NCI-H1105 (cell line): ENCODE measurements around the gene GDE1.

Source experiments
- DNase-seq: peaks from one replicate; lab custom pipeline; 2025; lab: John Stamatoyannopoulos, UW

GDE1 gene

DNA sequence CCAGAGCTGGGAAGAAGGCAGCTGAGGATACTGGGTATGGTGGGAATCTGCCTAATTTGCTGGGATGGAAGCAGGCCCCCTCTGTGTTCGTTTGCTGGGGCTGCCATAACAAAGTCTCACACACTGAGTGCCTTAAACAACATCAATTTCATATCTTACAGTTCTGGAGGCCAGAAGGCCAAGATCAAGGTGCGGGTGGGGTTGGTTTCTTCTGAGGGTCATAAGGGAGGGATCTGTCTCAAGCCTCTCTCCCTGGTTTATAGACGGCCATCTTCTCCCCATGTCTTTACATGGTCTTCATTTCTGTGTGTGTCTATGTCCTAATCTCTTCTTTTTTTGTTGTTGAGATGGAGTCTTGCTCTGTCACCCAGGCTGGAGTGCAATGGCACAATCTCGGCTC is 35.8 kb downstream of the GDE1 start:
- DNase-seq, result no peak

DNA sequence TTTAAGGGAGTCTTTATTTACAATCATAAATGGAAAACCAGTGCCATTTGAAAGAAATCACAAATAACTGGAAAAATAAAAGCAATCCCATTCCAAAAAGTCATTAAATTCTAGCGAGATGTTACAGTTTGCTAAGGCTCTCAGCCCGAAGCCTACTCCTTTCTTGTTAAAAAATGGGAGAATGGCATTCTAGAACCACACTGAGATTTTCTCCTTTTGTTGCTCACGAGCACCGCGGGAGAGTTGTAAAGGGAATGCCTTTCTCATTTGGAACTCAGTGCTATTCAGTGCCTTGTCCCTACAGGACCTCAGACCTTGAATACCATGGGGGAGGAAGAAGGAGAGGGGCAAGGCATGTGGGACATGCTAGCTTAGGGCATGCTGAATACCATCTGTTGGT is 36.3 kb downstream of the GDE1 start:
- DNase-seq, result no peak

- no peak for DNase-seq
Measured at GRCh38 chr16:19484096-19484495, 37.8 kb downstream of the GDE1 start.

DNA sequence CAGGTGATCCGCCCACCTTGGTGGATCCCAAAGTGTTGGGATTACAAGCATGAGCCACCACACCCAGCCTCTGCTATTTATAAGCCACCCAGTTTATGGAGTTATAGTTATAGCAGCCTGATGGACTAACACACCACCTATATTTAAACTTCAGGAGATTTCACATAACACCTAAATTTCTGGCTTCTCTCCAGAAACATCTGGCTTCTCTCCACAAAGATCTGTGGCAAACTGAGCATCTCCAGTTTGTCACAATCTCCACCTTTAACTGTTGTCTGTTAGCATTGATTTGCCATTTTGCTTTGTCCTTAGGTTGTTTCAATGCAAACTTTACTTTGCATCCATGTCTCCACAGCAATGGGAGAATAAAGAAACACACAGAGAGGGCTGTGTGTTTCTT is 39.6 kb downstream of the GDE1 start:
- DNase-seq, result no peak

- no peak for DNase-seq
Measured at GRCh38 chr16:19481769-19482168, 40.1 kb downstream of the GDE1 start.

DNA sequence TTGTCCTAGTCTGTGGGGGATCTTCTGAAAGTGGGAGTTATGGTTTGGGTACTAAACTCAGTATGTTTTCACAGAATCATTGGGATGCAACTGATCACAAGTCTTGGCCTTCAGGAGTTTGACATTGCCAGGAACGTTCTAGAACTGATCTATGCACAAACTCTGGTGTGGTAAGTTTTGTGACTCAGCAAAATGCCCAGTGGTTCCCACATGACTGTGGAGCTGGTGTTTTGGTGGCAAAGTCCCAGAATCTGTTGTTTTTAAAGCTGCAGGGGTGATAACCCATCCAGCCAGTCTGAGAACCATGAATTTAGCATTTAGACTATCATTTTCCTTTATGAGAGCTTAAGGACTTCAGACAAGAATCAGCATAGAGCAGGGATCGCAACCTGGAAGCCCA is 40.6 kb downstream of the GDE1 start:
- no peak for DNase-seq

DNA sequence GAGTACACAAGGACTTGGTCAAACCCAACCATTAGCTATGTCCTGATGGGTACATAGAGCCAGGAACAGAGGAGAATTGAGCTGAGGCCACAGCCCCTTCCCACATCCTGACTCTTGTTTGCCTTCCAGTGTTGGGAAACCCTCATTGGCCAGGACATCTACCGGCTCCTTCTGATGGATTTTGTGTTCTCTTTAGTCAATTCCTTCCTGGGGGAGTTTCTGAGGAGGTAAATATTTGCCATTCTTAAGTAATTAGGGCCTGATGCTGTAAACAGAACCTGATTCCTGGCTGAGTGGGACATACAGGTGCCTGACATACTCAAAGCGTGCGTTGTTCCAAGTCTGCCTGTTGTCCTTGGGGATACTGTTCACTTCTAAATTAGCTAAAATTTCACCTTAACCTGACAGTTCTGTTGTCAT is 42.6 kb downstream of the GDE1 start:
- no peak for DNase-seq

DNA sequence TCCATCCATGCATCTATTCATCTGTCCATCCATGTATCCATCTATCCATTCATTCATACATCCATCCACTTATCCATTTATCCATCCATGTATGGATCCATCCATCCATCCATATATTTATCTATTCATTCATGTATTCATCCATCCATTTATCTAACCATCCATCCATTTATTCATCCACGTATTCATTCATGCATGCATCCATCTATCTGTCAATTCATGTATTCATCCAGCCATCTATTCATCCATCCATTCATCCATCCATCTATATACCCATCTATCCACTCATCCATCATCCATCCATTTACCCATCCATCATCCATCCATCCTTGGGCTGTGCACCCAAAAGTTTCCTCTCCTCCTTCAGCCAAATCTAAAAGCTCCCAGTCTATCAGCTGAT is 43.4 kb downstream of the GDE1 start:
- DNase-seq, result no peak

GRCh38 chr16:19474617-19475016 is 47.3 kb downstream of the GDE1 start:
- DNase-seq, result no peak

DNA sequence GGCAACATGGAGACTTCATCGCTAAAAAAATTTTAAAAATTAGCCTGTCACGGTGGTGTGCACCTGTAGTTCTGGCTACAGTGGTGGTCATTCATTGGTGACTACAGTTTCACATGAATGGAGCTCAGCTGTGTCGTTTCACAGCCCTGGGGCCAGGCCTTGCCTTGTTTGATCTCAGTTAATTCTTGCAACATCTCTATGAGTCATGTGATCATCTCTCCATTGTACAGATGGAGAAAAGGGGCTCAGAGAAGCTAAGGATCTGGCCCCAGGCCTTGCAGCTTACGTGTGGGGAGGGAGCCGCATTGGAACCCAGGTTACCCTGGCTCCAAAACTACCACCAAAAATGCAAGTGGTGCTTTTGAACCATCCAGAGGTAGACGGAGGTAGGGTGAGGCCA is 49.4 kb downstream of the GDE1 start:
- DNase-seq, result no peak

- no peak for DNase-seq
Measured at GRCh38 chr16:19468300-19468699, 53.6 kb downstream of the GDE1 start.

- no peak for DNase-seq
Measured at GRCh38 chr16:19463468-19464315, 58.2 kb downstream of the GDE1 start.

DNA sequence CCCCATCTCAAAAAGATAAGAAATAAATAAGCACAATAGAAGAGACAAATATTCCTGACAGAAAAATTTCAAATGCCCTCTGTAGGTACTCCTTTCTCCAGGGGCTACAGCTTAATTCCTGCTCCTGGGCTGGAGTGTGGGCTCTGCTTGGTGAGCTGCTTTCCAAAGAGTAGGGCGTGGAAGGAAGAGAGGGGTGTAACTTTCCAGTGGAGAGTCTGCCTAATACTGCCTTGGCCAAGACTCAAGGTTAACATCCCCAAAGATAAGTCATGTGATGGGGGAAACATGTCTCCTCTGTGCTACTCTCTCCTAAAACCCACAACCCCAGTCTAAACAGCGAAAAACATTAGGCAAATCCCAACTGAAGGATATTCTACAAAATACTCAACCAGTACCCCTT is 61.5 kb downstream of the GDE1 start:
- no peak for DNase-seq

- no peak for DNase-seq
Measured at GRCh38 chr16:19458722-19459379, 63.0 kb downstream of the GDE1 start.
